Vagina (tissue), 2 donors: ENCODE measurements around the gene TCEANC2.

Experiments used
- POLR2AphosphoS5 ChIP-seq, 2 donors: sonication (generic); formaldehyde crosslinking; IDR thresholded peaks; one replicate each; pipeline ENCODE4 v1.9.0; 2017; ENCODE audit warnings: antibody characterized with exemption in 2 of 2, mild to moderate bottlenecking in 2 of 2, low read depth in 1 of 2; ENCODE audit not compliant: insufficient read depth in 1 of 2
- TF ChIP-seq, protein P1 (sequence below), 3 experiments: fragments of 450-650 bp in 2 of 3; fragments of 200-600 bp in 1 of 3; sonication (generic) in 1 of 3; IDR thresholded peaks; one replicate each; pipeline ENCODE4 v1.5.1; 2017 to 2019; ENCODE audit warnings: antibody characterized with exemption in 3 of 3, mild to moderate bottlenecking in 2 of 3, moderate library complexity in 2 of 3

- TF ChIP-seq, protein P1, sequence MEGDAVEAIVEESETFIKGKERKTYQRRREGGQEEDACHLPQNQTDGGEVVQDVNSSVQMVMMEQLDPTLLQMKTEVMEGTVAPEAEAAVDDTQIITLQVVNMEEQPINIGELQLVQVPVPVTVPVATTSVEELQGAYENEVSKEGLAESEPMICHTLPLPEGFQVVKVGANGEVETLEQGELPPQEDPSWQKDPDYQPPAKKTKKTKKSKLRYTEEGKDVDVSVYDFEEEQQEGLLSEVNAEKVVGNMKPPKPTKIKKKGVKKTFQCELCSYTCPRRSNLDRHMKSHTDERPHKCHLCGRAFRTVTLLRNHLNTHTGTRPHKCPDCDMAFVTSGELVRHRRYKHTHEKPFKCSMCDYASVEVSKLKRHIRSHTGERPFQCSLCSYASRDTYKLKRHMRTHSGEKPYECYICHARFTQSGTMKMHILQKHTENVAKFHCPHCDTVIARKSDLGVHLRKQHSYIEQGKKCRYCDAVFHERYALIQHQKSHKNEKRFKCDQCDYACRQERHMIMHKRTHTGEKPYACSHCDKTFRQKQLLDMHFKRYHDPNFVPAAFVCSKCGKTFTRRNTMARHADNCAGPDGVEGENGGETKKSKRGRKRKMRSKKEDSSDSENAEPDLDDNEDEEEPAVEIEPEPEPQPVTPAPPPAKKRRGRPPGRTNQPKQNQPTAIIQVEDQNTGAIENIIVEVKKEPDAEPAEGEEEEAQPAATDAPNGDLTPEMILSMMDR (IDR thresholded peaks at IDR 0.05): no peak
- no peak for TF ChIP-seq POLR2AphosphoS5 (IDR thresholded peaks at IDR 0.05; ENCODE audit: insufficient read depth in 1 of 2, low read depth in 1 of 2)
Observed at GRCh38 chr1:54099061-54099610, 45.7 kb downstream of the TCEANC2 start.
